ENCODE results near the gene OR51I2.

The OR51I2 gene

GRCh38 chr11:5486003-5486402 lies 36.9 kb downstream of the OR51I2 start:
- TF ChIP-seq, protein P1, sequence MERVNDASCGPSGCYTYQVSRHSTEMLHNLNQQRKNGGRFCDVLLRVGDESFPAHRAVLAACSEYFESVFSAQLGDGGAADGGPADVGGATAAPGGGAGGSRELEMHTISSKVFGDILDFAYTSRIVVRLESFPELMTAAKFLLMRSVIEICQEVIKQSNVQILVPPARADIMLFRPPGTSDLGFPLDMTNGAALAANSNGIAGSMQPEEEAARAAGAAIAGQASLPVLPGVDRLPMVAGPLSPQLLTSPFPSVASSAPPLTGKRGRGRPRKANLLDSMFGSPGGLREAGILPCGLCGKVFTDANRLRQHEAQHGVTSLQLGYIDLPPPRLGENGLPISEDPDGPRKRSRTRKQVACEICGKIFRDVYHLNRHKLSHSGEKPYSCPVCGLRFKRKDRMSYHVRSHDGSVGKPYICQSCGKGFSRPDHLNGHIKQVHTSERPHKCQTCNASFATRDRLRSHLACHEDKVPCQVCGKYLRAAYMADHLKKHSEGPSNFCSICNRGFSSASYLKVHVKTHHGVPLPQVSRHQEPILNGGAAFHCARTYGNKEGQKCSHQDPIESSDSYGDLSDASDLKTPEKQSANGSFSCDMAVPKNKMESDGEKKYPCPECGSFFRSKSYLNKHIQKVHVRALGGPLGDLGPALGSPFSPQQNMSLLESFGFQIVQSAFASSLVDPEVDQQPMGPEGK (CRISPR knock-in tag; IDR thresholded peaks at IDR 0.05; ENCODE audit: borderline replicate concordance): no peak
- TF ChIP-seq, protein P2, sequence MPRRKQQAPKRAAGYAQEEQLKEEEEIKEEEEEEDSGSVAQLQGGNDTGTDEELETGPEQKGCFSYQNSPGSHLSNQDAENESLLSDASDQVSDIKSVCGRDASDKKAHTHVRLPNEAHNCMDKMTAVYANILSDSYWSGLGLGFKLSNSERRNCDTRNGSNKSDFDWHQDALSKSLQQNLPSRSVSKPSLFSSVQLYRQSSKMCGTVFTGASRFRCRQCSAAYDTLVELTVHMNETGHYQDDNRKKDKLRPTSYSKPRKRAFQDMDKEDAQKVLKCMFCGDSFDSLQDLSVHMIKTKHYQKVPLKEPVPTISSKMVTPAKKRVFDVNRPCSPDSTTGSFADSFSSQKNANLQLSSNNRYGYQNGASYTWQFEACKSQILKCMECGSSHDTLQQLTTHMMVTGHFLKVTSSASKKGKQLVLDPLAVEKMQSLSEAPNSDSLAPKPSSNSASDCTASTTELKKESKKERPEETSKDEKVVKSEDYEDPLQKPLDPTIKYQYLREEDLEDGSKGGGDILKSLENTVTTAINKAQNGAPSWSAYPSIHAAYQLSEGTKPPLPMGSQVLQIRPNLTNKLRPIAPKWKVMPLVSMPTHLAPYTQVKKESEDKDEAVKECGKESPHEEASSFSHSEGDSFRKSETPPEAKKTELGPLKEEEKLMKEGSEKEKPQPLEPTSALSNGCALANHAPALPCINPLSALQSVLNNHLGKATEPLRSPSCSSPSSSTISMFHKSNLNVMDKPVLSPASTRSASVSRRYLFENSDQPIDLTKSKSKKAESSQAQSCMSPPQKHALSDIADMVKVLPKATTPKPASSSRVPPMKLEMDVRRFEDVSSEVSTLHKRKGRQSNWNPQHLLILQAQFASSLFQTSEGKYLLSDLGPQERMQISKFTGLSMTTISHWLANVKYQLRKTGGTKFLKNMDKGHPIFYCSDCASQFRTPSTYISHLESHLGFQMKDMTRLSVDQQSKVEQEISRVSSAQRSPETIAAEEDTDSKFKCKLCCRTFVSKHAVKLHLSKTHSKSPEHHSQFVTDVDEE (CRISPR knock-in tag; IDR thresholded peaks at IDR 0.05): no peak
- no peak for TF ChIP-seq ZFP3 (CRISPR knock-in tag; IDR thresholded peaks at IDR 0.05)
- TF ChIP-seq, protein P3, sequence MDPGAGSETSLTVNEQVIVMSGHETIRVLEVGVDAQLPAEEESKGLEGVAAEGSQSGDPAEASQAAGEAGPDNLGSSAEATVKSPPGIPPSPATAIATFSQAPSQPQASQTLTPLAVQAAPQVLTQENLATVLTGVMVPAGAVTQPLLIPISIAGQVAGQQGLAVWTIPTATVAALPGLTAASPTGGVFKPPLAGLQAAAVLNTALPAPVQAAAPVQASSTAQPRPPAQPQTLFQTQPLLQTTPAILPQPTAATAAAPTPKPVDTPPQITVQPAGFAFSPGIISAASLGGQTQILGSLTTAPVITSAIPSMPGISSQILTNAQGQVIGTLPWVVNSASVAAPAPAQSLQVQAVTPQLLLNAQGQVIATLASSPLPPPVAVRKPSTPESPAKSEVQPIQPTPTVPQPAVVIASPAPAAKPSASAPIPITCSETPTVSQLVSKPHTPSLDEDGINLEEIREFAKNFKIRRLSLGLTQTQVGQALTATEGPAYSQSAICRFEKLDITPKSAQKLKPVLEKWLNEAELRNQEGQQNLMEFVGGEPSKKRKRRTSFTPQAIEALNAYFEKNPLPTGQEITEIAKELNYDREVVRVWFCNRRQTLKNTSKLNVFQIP (CRISPR knock-in tag; IDR thresholded peaks at IDR 0.05; ENCODE audit: borderline replicate concordance, low read depth): no peak
- no peak for TF ChIP-seq ISL1 (CRISPR knock-in tag; IDR thresholded peaks at IDR 0.05)
- no peak for ATAC-seq

DNA sequence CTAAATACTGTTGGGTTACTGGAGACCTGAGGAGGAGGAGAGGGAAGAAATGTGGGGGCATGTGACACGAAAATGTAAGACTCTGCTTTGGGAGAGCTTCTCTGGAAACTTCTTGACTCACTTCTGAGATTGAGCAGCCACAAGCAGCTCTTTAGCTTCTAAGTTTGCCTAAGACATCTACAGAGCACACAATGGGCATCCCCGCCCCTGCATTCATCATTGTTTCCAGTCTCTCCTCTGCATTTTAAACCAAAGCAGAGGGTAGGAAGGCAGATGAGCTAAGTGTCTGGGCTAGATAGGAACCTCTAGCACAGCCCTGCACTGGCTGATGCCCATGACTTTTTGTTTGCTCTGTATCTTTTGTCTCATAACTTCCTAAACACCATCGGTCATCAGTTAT lies 37.3 kb downstream of the OR51I2 start:
- TF ChIP-seq GLIS3 (CRISPR knock-in tag; IDR thresholded peaks at IDR 0.05) (no peak), ZC3H10 (CRISPR knock-in tag; IDR thresholded peaks at IDR 0.05) (no peak), CREB5 (CRISPR knock-in tag; IDR thresholded peaks at IDR 0.05; ENCODE audit: low read depth) (no peak), ZNF70 (CRISPR knock-in tag; IDR thresholded peaks at IDR 0.05) (no peak), ZFP30 (CRISPR knock-in tag; IDR thresholded peaks at IDR 0.05) (no peak), CSRNP3 (CRISPR knock-in tag; IDR thresholded peaks at IDR 0.05) (no peak), ISL1 (CRISPR knock-in tag; IDR thresholded peaks at IDR 0.05) (no peak), TOX (CRISPR knock-in tag; IDR thresholded peaks at IDR 0.05; ENCODE audit: borderline replicate concordance) (no peak), ARNTL (CRISPR knock-in tag; IDR thresholded peaks at IDR 0.05; ENCODE audit: borderline replicate concordance, low read depth) (no peak), ZFP3 (CRISPR knock-in tag; IDR thresholded peaks at IDR 0.05) (no peak), BACH2 (CRISPR knock-in tag; IDR thresholded peaks at IDR 0.05; ENCODE audit: borderline replicate concordance) (no peak), OSR1 (CRISPR knock-in tag; IDR thresholded peaks at IDR 0.05) (no peak), RARB (CRISPR knock-in tag; IDR thresholded peaks at IDR 0.05) (no peak), CSDC2 (CRISPR knock-in tag; IDR thresholded peaks at IDR 0.05) (no peak), SNAI2 (CRISPR knock-in tag; IDR thresholded peaks at IDR 0.05) (no peak), TCF4 (CRISPR knock-in tag; IDR thresholded peaks at IDR 0.05; ENCODE audit: borderline replicate concordance) (no peak), ZNF565 (CRISPR knock-in tag; conservative IDR thresholded peaks at IDR 0.05; ENCODE audit: low read depth) (no peak)
- TF ChIP-seq, protein P2 (CRISPR knock-in tag; IDR thresholded peaks at IDR 0.05): no peak

More for the DNA sequence above, 37.3 kb downstream of the OR51I2 start:
- ATAC-seq: no peak

Data from SK-N-SH treated with all-trans-retinoic acid at 6 μM for 48 hours (cell line).